Fibroblast of skin of left quadriceps (primary cell): Measurements from ENCODE around the gene S100A16.
A peak's percentile ranks its signal among the peaks of the same experiment; 100 is the strongest.

ENCODE experiments used
- DNase-seq, 2 experiments: peaks; one replicate each; pipeline ENCODE4 v3.0.0-alpha.2; 2013; ENCODE audit warnings: low read depth in 2 of 2

Gene S100A16

DNA sequence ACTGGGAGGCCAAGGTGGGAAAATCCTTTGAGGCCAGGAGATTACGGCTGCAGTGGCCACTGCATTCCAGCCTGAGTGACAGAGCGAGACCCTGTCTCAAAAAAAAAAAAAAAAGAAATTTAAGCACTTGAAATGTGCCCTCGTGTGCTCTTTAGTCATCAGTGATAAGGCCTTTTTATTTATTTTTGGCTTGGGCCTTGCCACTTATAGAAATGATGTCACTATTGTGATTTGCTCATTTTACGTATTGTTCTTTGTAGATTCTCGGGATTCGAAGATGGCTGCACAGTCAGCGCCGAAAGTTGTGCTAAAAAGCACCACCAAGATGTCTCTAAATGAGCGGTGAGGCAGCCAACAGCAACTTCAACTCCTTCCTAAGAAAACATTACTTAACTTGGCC, 23.4 kb upstream of the S100A16 start:
- DNase-seq = no peak

DNA sequence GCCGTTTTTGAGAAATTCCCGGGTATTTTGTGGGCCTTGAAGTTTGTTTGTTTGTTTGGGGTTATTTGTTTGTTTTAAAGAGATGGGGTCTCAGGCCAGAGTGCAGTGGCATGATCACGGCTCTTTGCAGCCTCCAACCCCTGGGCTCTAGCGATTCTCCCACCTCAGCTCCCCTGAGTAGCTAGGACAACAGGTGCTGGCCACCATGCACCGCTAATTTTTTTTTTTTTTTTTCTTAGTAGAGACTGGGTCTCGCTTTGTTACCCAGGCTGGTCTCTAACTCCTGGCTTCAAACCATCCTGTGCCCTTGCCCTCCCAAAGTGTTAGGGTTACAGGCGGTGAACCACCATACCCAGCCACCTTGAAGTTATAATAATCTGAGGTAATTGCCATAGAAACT, 22.9 kb upstream of the S100A16 start:
- no peak for DNase-seq

- peak; percentile 96 to 97 for DNase-seq
Measured at GRCh38 chr1:153633754-153634665, 21.1 kb upstream of the S100A16 start, which contains the start of gene CHTOP. CHTOP (plus strand) TSS chr1:153634066; CDS start chr1:153636589, 2,523 bp downstream.

GRCh38 chr1:153633161-153633753, 20.3 kb upstream of the S100A16 start:
- DNase-seq = no peak

GRCh38 chr1:153631047-153632022, 18.4 kb upstream of the S100A16 start:
- DNase-seq = no peak

DNA sequence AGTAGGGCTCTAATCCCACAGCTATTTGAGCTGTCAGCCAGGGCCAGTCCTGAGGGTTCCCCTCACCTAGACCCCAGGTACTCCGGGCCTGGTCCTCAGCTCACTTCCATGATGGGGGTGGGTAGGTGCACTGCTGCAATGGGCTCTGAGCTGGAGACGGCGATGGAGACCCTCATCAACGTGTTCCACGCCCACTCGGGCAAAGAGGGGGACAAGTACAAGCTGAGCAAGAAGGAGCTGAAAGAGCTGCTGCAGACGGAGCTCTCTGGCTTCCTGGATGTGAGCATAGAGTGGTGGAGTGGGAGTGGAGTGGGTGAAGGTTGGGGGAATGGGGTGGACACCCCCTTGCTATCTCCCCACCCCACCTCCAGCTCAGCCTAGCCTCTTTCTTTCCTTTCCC, 17.4 kb upstream of the S100A16 start:
- no peak for DNase-seq

GRCh38 chr1:153629971-153630370, 17.0 kb upstream of the S100A16 start:
- DNase-seq = no peak

GRCh38 chr1:153629343-153629665, 16.4 kb upstream of the S100A16 start:
- DNase-seq = no peak

DNA sequence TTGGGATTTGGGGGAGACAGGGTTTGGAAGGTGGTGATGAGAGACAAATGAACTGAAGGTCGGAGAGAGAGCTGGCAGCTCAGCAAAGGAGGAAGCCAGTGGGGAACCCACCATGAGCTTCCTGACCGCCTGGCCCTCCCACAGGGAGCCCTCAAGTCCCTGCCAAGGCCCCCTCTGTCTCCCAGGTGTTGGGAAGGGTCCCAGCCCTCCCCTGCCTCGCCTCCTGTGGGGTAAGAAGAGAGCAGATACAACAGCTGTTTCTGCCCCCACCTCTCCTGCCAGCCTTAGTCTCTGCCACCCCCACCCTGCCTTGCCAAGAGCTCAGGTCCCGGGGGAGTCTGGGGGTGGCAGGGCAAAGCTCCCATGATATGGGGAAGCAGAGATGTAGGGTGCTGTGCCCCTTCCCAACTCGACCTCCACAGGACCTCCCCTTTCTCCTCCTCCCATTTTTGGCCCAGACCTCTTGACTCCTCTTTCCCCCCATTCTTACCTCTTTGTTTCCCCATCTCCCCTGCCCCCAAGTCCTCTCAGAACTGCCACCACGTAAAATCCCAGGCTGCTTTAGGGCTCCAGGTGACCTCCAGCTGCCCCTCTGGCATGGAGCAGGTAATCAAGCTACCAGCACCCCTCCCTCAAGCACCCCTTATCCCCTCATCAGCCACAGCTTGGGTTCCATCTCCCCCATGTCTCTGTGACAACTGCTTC, 15.9 kb upstream of the S100A16 start:
- no peak for DNase-seq

- DNase-seq = no peak
Measured at GRCh38 chr1:153627715-153628626, 15.0 kb upstream of the S100A16 start, which contains the start of gene S100A1. S100A1 (plus strand) TSS chr1:153628434; CDS start chr1:153630522, 2,088 bp downstream.

DNA sequence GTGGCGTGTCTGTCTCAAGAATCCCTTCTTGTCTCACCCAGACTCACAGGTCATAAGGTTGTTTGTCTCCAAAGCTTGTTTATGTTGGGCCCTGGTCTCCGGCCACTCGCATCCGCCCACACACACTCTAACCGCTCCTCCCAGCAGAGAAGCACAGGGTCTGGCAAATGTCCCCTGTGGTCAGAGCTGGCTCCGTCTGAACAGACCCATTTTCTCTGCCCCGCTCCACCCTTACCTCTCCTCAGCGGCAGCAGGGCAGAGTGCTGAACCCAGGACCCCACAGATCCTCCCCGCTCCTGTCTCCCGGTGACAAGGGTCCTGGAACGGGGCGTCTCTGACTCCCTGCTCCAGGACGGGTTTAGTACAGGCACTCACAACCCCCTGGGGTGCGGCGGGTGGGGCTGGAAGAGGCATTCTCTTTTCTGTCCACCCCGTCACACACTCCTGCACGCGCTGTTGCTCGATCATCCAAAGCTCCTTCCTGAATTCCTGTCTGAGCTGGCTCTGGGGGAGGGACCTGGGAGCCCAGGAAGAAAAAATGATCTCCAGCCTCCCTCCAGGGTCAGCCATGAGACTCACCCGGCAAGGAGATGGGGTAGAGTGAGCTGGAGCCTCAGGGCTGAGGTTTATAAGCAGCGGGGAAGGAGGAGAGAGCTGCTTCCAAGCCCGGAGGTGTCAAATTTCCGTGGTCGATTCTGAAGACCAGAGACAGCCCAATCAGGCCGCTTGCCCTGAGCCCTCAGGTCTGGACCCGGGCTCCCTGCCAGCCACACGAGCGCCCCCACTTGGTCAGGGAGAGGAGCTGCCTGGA, 14.2 kb upstream of the S100A16 start, which contains the start of gene S100A13:
Gene S100A13 (minus strand): TSS at position 602 of the 811 bp plus-strand sequence. CDS start 1,033 bp downstream, outside the sequence.
- DNase-seq = peak; percentile 86 to 88

DNA sequence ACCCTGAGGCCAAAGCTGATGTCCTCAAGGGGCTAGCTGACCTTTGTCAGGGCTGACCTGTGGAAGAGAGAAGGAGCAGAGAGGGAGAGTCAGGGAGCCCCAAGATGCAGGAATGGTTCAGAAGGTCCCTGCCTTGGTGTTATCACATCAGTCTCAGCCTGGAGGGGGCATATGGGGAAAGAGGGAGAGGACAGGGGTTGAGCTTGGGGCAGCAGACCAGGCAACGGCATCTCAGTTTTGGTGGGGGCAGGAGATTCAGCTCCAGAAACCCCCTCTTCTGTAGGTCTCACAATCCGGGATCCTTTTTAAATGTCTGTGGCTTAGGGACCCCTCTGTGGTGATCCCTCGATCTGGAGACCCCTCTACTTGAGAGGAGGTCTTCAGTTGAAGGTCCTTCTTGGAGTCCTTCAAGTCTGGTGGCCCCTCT, 13.6 kb upstream of the S100A16 start:
- DNase-seq = no peak

- no peak for DNase-seq
Measured at GRCh38 chr1:153624965-153625611, 12.2 kb upstream of the S100A16 start.

- no peak for DNase-seq
Measured at GRCh38 chr1:153623101-153623500, 10.2 kb upstream of the S100A16 start.

DNA sequence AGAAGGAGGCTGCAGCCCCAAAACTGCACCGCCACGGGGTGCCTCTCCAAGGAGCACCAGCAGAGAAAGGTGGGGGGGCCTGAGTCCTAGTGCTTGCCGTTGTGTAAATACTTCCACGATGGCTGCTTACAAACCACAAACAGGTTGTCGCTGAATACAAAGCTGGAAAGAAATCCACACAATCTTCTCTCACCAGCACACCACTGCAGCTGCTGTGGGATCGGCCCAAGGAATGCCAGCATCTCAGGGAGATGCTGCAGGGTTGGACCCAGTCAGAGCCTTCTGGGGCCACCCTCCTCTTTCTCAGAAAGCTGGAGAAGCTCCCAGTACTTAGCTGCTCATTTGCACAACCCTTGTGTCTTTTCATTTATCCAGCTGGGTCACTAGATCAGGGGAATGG, 6.2 kb upstream of the S100A16 start:
- no peak for DNase-seq

- DNase-seq = no peak
Measured at GRCh38 chr1:153617663-153618062, 4.7 kb upstream of the S100A16 start.

DNA sequence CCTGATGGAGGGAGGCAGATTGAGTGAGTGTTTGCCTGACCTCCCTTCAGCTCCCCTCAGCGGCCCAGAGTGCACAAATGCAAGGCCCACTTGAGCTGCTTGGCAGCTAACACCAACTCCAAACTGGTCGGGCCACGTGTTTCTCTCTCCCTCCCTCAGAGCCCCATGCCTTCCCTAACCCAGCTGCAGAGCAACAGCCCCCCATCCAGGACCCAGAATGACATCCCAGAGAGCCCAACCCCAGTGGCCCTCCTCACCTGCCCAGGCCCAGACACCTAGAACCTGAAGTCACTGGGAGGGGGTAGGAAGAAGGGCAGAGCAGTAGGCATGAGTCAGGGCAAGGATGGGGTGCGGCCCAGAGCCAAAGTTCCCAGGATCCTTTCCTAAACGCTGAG, 4.0 kb upstream of the S100A16 start:
- DNase-seq = no peak

GRCh38 chr1:153616144-153616916, 3.4 kb upstream of the S100A16 start, which contains the start of gene S100A14:
S100A14 (minus strand) TSS chr1:153616325; CDS start chr1:153615858, 467 bp downstream.
- DNase-seq = no peak
